Measurements from ENCODE around the gene DHRS7C. TPM values are rescaled to one million over a fixed set of nuclear protein-coding genes. Genes with fewer than 3 reads are reported as not detected.

The DHRS7C gene
- polyA plus RNA-seq, 1 donor from 2014 or later, result not detected

- no peak overlapping the region for H3K4me2 ChIP-seq (ENCODE audit: low read length)
- H3K9me2 ChIP-seq (ENCODE audit: insufficient read depth, low read length), result no peaks in the 10 kb centered on the region
- H3K27ac ChIP-seq (ENCODE audit: low read length), result no peak overlapping the region
- no peak for TF ChIP-seq TAF1 (IDR thresholded peaks at IDR 0.05; ENCODE audit: low read depth)
- no peak overlapping the region for H3K9ac ChIP-seq (ENCODE audit: low read length)
- H3K36me3 ChIP-seq (ENCODE audit: insufficient read depth, low read length), result no peaks in the 10 kb centered on the region
- no peaks in the 10 kb centered on the region for H3F3A ChIP-seq (ENCODE audit: insufficient read depth, low read length, poor library complexity, severe bottlenecking)
- H3K27me3 ChIP-seq (ENCODE audit: insufficient read depth, low read depth, low read length), result no peaks in the 10 kb centered on the region
- no peaks in the 10 kb centered on the region for H4K20me1 ChIP-seq (ENCODE audit: insufficient read depth)
- H3K79me2 ChIP-seq (replicated peaks; ENCODE audit: insufficient read depth, low read length), result no peaks in the 10 kb centered on the region
- H3K4me3 ChIP-seq (ENCODE audit: low read length), result no peak overlapping the region
- no peaks in the 10 kb centered on the region for H3K9me3 ChIP-seq (ENCODE audit: low read length)
- H2AFZ ChIP-seq (ENCODE audit: low read depth, low read length), result no peak overlapping the region
These were observed 23.9 kb downstream of the DHRS7C start for GRCh38 chr17:9767432-9767991.

- no peaks in the 10 kb centered on the region for H4K20me1 ChIP-seq (ENCODE audit: insufficient read depth)
- no peak overlapping the region for H3K4me2 ChIP-seq (ENCODE audit: low read length)
- no peaks in the 10 kb centered on the region for H3K9me2 ChIP-seq (ENCODE audit: insufficient read depth, low read length)
- H3K4me3 ChIP-seq (ENCODE audit: low read length), result no peak overlapping the region
- no peaks in the 10 kb centered on the region for H3F3A ChIP-seq (ENCODE audit: insufficient read depth, low read length, poor library complexity, severe bottlenecking)
- no peak overlapping the region for H3K27ac ChIP-seq (ENCODE audit: low read length)
- no peak overlapping the region for H3K9ac ChIP-seq (ENCODE audit: low read length)
- H3K79me2 ChIP-seq (replicated peaks; ENCODE audit: insufficient read depth, low read length), result no peaks in the 10 kb centered on the region
- H3K27me3 ChIP-seq (ENCODE audit: insufficient read depth, low read depth, low read length), result no peaks in the 10 kb centered on the region
- H3K9me3 ChIP-seq (ENCODE audit: low read length), result no peaks in the 10 kb centered on the region
- no peaks in the 10 kb centered on the region for H3K36me3 ChIP-seq (ENCODE audit: insufficient read depth, low read length)
- no peak overlapping the region for H2AFZ ChIP-seq (ENCODE audit: low read depth, low read length)
- TF ChIP-seq REST (IDR thresholded peaks at IDR 0.05; ENCODE audit: borderline replicate concordance) (no peak), TAF1 (IDR thresholded peaks at IDR 0.05; ENCODE audit: low read depth) (no peak), RAD21 (conservative IDR thresholded peaks at IDR 0.05) (no peak), MXI1 (conservative IDR thresholded peaks at IDR 0.05; ENCODE audit: poor library complexity, severe bottlenecking) (no peak), SMC3 (conservative IDR thresholded peaks at IDR 0.05; ENCODE audit: poor library complexity) (no peak)
These were observed 24.4 kb downstream of the DHRS7C start for GRCh38 chr17:9766970-9767369.

GRCh38 chr17:9765322-9765721 is 26.1 kb downstream of the DHRS7C start:
- Histone ChIP-seq H3K9ac (ENCODE audit: low read length) (no peak overlapping the region), H2AFZ (ENCODE audit: low read depth, low read length) (no peak overlapping the region), H3K36me3 (ENCODE audit: insufficient read depth, low read length) (no peaks in the 10 kb centered on the region), H3K9me2 (ENCODE audit: insufficient read depth, low read length) (no peaks in the 10 kb centered on the region), H4K20me1 (ENCODE audit: insufficient read depth) (no peaks in the 10 kb centered on the region), H3K4me3 (ENCODE audit: low read length) (no peak overlapping the region), H3F3A (ENCODE audit: insufficient read depth, low read length, poor library complexity, severe bottlenecking) (no peaks in the 10 kb centered on the region), H3K27me3 (ENCODE audit: insufficient read depth, low read depth, low read length) (no peaks in the 10 kb centered on the region), H3K79me2 (replicated peaks; ENCODE audit: insufficient read depth, low read length) (no peaks in the 10 kb centered on the region), H3K9me3 (ENCODE audit: low read length) (no peaks in the 10 kb centered on the region), H3K27ac (ENCODE audit: low read length) (no peak overlapping the region), H3K4me2 (ENCODE audit: low read length) (no peak overlapping the region)
- TF ChIP-seq EZH2 (IDR thresholded peaks at IDR 0.05; ENCODE audit: borderline replicate concordance, insufficient read depth, low read length, poor library complexity, severe bottlenecking) (no peak), POLR2AphosphoS5 (IDR thresholded peaks at IDR 0.05) (no peak), CTCF (IDR thresholded peaks at IDR 0.05; ENCODE audit: poor library complexity, severe bottlenecking) (no peak), TAF1 (IDR thresholded peaks at IDR 0.05; ENCODE audit: low read depth) (no peak), EP300 (conservative IDR thresholded peaks at IDR 0.05; ENCODE audit: poor library complexity, severe bottlenecking) (no peak), RAD21 (conservative IDR thresholded peaks at IDR 0.05) (no peak), SMC3 (conservative IDR thresholded peaks at IDR 0.05; ENCODE audit: poor library complexity) (no peak), MXI1 (conservative IDR thresholded peaks at IDR 0.05; ENCODE audit: poor library complexity, severe bottlenecking) (no peak)
